GM23338 (cell line): ENCODE data around the gene VSTM2B. TPM values are rescaled to one million over a fixed set of nuclear protein-coding genes. Genes with fewer than 3 reads are reported as not detected.

ENCODE experiments used
- ATAC-seq: fragments of 200-7000 bp; cut with Tn5 transposase; 3 replicates; pipeline ENCODE4 v1.9.1; 2020
- DNase-seq: peaks from one replicate; pipeline ENCODE4 v3.0.0-alpha.2; 2015; ENCODE audit warnings: low spot score
- H2AFZ ChIP-seq: fragments of 200-600 bp; sonication (generic); 2 replicates; pipeline ENCODE4 v1.8.0; 2016; ENCODE audit warnings: antibody characterized with exemption, mild to moderate bottlenecking, moderate library complexity
- H3F3A ChIP-seq: fragments of 200-600 bp; sonication (generic); replicated peaks from 2 replicates; pipeline ENCODE4 v1.8.0; 2017; ENCODE audit warnings: antibody characterized with exemption, mixed run types, low read depth
- H3K27ac ChIP-seq: fragments of 200-600 bp; sonication (generic); 2 replicates; pipeline ENCODE4 v1.6.1; 2016; ENCODE audit warnings: low read depth
- H3K27me3 ChIP-seq: fragments of 200-600 bp; sonication (generic); 2 replicates; pipeline ENCODE4 v1.8.0; 2016; ENCODE audit warnings: mild to moderate bottlenecking, mixed run types, moderate library complexity; ENCODE audit not compliant: insufficient read depth
- H3K36me3 ChIP-seq: fragments of 200-600 bp; sonication (generic); 2 replicates; pipeline ENCODE4 v1.8.0; 2016; ENCODE audit warnings: mild to moderate bottlenecking; ENCODE audit not compliant: insufficient read depth
- H3K4me1 ChIP-seq: fragments of 200-600 bp; sonication (generic); 2 replicates; pipeline ENCODE4 v1.8.0; 2016; ENCODE audit warnings: mild to moderate bottlenecking, moderate library complexity; ENCODE audit not compliant: insufficient read depth
- H3K4me2 ChIP-seq: fragments of 200-600 bp; sonication (generic); 2 replicates; pipeline ENCODE4 v1.7.1; 2017; ENCODE audit warnings: mixed run types
- H3K4me3 ChIP-seq: fragments of 200-600 bp; sonication (generic); 2 replicates; pipeline ENCODE4 v1.6.1; 2016; ENCODE audit warnings: mixed run types
- H3K79me2 ChIP-seq: fragments of 200-600 bp; sonication (generic); replicated peaks from 2 replicates; pipeline ENCODE4 v1.8.0; 2017; ENCODE audit warnings: mild to moderate bottlenecking; ENCODE audit not compliant: insufficient read depth
- H3K9me2 ChIP-seq: fragments of 200-600 bp; sonication (generic); 2 replicates; pipeline ENCODE4 v1.8.0; 2017; ENCODE audit not compliant: insufficient read depth
- H4K20me1 ChIP-seq: fragments of 200-600 bp; sonication (generic); replicated peaks from 2 replicates; pipeline ENCODE4 v1.8.0; 2017; ENCODE audit warnings: mild to moderate bottlenecking; ENCODE audit not compliant: insufficient read depth
- H3K27ac Mint-ChIP-seq: 2 replicates; pipeline ENCODE4 v1.8.0; 2020; ENCODE audit warnings: inconsistent platforms, mild to moderate bottlenecking, moderate library complexity, mixed read lengths
- H3K27me3 Mint-ChIP-seq: 3 replicates; pipeline ENCODE4 v1.8.0; 2022; ENCODE audit warnings: low read depth, mild to moderate bottlenecking, moderate library complexity, mixed read lengths, inconsistent platforms; ENCODE audit not compliant: insufficient read depth, poor library complexity
- H3K36me3 Mint-ChIP-seq: 3 replicates; pipeline ENCODE4 v1.8.0; 2021; ENCODE audit warnings: low read depth, mild to moderate bottlenecking, inconsistent platforms, moderate library complexity, mixed read lengths
- H3K4me1 Mint-ChIP-seq: 3 replicates; pipeline ENCODE4 v1.8.0; 2020; ENCODE audit warnings: mild to moderate bottlenecking, inconsistent platforms, mixed read lengths
- H3K4me3 Mint-ChIP-seq: 3 replicates; pipeline ENCODE4 v1.8.0; 2021; ENCODE audit warnings: moderate library complexity, mild to moderate bottlenecking, inconsistent platforms, mixed read lengths
- H3K9me3 Mint-ChIP-seq: 3 replicates; pipeline ENCODE4 v1.8.0; 2020; ENCODE audit warnings: moderate library complexity, mild to moderate bottlenecking, inconsistent platforms, mixed read lengths
- CREB1 ChIP-seq: fragments of 250-450 bp; sonication (Bioruptor Pico); IDR thresholded peaks from 2 replicates; pipeline ENCODE4 v1.5.0; 2020; ENCODE audit warnings: low read depth, mild to moderate bottlenecking, moderate library complexity
- EZH2 ChIP-seq: fragments of 200-600 bp; sonication (generic); IDR thresholded peaks from one replicate; pipeline ENCODE4 v1.8.0; 2017; ENCODE audit warnings: antibody characterized with exemption, mild to moderate bottlenecking, low read depth; ENCODE audit not compliant: unreplicated experiment
- EZH2phosphoT487 ChIP-seq: fragments of 200-600 bp; sonication (generic); IDR thresholded peaks from one replicate; pipeline ENCODE4 v1.8.1; 2018; ENCODE audit warnings: antibody characterized with exemption; ENCODE audit not compliant: unreplicated experiment
- JUNB ChIP-seq: IDR thresholded peaks from one replicate; pipeline ENCODE4 v1.6.1; 2016; ENCODE audit warnings: antibody characterized with exemption; ENCODE audit not compliant: unreplicated experiment
- POLR2AphosphoS5 ChIP-seq: IDR thresholded peaks from 2 replicates; pipeline ENCODE4 v1.6.1; 2016; ENCODE audit warnings: antibody characterized with exemption, low read depth
- REST ChIP-seq: IDR thresholded peaks from one replicate; pipeline ENCODE4 v1.6.1; 2018; ENCODE audit warnings: antibody characterized with exemption; ENCODE audit not compliant: unreplicated experiment
- STAT1 ChIP-seq: IDR thresholded peaks from one replicate; pipeline ENCODE4 v1.6.1; 2016; ENCODE audit warnings: antibody characterized with exemption; ENCODE audit not compliant: unreplicated experiment
- ZNF114 ChIP-seq: fragments of 250-450 bp; sonication (Bioruptor Pico); IDR thresholded peaks from 2 replicates; pipeline ENCODE4 v1.5.0; 2020; ENCODE audit warnings: mild to moderate bottlenecking, moderate library complexity
- ZNF331 ChIP-seq: fragments of 250-450 bp; sonication (Bioruptor Pico); IDR thresholded peaks from 2 replicates; pipeline ENCODE4 v1.5.0; 2020; ENCODE audit warnings: low read depth, mild to moderate bottlenecking, moderate library complexity
- polyA plus RNA-seq: library from polyadenylated mRNA; unstranded; fragments of >200 nt; fragmentation: Nextera tagmentation; extraction: Ambion mirVana; gene quantifications from 2 replicates; pipeline ENCODE4 v1.2.1, GENCODE V29; 2016
- total RNA-seq: library from RNA; depleted of rRNA; stranded (reverse); fragments of >200 nt; shearing (Covaris generic); gene quantifications from 2 replicates; pipeline ENCODE4 v1.2.3, GENCODE V29; 2014
- TF ChIP-seq, protein P1 (sequence below): fragments of 250-450 bp; sonication (Bioruptor Pico); IDR thresholded peaks from 2 replicates; pipeline ENCODE4 v1.5.0; 2020; ENCODE audit warnings: mild to moderate bottlenecking, moderate library complexity
- TF ChIP-seq, protein P2 (sequence below): IDR thresholded peaks from 2 replicates; pipeline ENCODE4 v1.6.1; 2016; ENCODE audit warnings: antibody characterized with exemption

VSTM2B gene
- total and polyA plus RNA-seq, 2 experiments from 2014 or later, result 1.2 to 1.8 TPM

- no peak for ATAC-seq
- peaks cover 6% of the 10 kb centered on the region for H3K27me3 Mint-ChIP-seq
Measured at GRCh38 chr19:29540114-29540513, 14.3 kb downstream of the VSTM2B start.

DNA sequence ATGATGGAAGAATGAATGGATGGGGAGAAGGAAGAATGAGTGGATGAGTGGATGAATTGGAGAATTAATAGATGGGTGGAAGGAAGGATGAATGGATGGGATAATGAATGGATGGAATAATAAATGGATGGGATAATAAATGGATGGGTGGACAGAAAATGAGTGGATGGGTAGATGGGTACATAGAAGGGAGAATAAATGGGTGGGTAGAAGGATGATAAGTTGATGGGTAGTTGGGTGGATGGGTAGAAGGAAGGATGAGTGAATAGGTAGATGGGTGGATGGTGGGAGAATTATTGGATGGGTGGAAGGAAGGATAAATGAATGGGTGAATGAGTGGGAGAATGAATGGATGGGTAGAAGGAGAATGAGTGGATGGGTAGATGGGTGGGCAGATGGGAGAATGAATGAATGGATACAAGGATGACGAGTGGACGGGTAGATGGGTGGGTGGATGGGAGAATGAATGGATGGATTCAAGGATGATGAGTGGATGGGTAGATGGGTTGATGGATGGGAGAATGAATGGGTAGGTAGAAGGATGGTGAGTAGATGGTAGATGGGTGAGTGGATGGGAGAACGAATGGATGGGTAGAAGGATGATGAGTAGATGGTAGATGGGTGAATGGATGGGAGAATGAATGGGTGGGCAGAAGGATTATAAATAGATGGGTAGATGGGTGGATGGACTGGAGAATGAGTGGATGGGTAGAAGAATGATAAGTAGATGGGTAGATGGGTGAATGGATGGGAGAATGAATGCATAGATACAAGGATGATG is 15.9 kb downstream of the VSTM2B start:
- Histone ChIP-seq H3K4me1 (no peaks in the 10 kb centered on the region), H3F3A (no peaks in the 10 kb centered on the region), H3K9me2 (peaks cover 12% of the 10 kb centered on the region; the same call in 1 of the 2 replicates), H3K27ac (no peak overlapping the region), H2AFZ (no peak overlapping the region), H3K4me3 (no peak overlapping the region), H3K27me3 (no peaks in the 10 kb centered on the region), H3K79me2 (no peaks in the 10 kb centered on the region), H3K4me2 (no peak overlapping the region), H3K36me3 (no peaks in the 10 kb centered on the region), H4K20me1 (no peaks in the 10 kb centered on the region)
- H3K9me3 Mint-ChIP-seq, result peaks cover 3% of the 10 kb centered on the region; the same call in 2 of the 3 replicates
- no peaks in the 10 kb centered on the region for H3K4me1 Mint-ChIP-seq
- peaks cover 3% of the 10 kb centered on the region; the same call in 2 of the 3 replicates for H3K36me3 Mint-ChIP-seq
- no peak overlapping the region for H3K27ac Mint-ChIP-seq
- H3K4me3 Mint-ChIP-seq, result no peak overlapping the region
- peaks cover 4% of the 10 kb centered on the region for H3K27me3 Mint-ChIP-seq
- ATAC-seq (no peak), DNase-seq (no peak)
- TF ChIP-seq, protein P1, sequence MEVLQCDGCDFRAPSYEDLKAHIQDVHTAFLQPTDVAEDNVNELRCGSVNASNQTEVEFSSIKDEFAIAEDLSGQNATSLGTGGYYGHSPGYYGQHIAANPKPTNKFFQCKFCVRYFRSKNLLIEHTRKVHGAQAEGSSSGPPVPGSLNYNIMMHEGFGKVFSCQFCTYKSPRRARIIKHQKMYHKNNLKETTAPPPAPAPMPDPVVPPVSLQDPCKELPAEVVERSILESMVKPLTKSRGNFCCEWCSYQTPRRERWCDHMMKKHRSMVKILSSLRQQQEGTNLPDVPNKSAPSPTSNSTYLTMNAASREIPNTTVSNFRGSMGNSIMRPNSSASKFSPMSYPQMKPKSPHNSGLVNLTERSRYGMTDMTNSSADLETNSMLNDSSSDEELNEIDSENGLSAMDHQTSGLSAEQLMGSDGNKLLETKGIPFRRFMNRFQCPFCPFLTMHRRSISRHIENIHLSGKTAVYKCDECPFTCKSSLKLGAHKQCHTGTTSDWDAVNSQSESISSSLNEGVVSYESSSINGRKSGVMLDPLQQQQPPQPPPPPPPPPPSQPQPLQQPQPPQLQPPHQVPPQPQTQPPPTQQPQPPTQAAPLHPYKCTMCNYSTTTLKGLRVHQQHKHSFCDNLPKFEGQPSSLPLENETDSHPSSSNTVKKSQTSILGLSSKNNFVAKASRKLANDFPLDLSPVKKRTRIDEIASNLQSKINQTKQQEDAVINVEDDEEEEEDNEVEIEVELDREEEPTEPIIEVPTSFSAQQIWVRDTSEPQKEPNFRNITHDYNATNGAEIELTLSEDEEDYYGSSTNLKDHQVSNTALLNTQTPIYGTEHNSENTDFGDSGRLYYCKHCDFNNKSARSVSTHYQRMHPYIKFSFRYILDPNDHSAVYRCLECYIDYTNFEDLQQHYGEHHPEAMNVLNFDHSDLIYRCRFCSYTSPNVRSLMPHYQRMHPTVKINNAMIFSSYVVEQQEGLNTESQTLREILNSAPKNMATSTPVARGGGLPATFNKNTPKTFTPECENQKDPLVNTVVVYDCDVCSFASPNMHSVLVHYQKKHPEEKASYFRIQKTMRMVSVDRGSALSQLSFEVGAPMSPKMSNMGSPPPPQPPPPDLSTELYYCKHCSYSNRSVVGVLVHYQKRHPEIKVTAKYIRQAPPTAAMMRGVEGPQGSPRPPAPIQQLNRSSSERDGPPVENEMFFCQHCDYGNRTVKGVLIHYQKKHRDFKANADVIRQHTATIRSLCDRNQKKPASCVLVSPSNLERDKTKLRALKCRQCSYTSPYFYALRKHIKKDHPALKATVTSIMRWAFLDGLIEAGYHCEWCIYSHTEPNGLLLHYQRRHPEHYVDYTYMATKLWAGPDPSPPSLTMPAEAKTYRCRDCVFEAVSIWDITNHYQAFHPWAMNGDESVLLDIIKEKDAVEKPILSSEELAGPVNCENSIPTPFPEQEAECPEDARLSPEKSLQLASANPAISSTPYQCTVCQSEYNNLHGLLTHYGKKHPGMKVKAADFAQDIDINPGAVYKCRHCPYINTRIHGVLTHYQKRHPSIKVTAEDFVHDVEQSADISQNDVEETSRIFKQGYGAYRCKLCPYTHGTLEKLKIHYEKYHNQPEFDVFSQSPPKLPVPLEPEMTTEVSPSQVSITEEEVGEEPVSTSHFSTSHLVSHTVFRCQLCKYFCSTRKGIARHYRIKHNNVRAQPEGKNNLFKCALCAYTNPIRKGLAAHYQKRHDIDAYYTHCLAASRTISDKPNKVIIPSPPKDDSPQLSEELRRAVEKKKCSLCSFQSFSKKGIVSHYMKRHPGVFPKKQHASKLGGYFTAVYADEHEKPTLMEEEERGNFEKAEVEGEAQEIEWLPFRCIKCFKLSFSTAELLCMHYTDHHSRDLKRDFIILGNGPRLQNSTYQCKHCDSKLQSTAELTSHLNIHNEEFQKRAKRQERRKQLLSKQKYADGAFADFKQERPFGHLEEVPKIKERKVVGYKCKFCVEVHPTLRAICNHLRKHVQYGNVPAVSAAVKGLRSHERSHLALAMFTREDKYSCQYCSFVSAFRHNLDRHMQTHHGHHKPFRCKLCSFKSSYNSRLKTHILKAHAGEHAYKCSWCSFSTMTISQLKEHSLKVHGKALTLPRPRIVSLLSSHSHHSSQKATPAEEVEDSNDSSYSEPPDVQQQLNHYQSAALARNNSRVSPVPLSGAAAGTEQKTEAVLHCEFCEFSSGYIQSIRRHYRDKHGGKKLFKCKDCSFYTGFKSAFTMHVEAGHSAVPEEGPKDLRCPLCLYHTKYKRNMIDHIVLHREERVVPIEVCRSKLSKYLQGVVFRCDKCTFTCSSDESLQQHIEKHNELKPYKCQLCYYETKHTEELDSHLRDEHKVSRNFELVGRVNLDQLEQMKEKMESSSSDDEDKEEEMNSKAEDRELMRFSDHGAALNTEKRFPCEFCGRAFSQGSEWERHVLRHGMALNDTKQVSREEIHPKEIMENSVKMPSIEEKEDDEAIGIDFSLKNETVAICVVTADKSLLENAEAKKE, result no peak
- no peak for TF ChIP-seq EZH2
- TF ChIP-seq POLR2AphosphoS5, result no peak
- TF ChIP-seq ZNF114 (CRISPR knock-in tag), result no peak
- TF ChIP-seq, protein P2, sequence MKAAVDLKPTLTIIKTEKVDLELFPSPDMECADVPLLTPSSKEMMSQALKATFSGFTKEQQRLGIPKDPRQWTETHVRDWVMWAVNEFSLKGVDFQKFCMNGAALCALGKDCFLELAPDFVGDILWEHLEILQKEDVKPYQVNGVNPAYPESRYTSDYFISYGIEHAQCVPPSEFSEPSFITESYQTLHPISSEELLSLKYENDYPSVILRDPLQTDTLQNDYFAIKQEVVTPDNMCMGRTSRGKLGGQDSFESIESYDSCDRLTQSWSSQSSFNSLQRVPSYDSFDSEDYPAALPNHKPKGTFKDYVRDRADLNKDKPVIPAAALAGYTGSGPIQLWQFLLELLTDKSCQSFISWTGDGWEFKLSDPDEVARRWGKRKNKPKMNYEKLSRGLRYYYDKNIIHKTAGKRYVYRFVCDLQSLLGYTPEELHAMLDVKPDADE, result no peak
- TF ChIP-seq REST, result no peak
- TF ChIP-seq STAT1, result no peak
- TF ChIP-seq EZH2phosphoT487, result no peak
- TF ChIP-seq ZNF331 (CRISPR knock-in tag), result no peak
- no peak for TF ChIP-seq CREB1 (CRISPR knock-in tag)

More at GRCh38 chr19:29540114-29540513, 14.3 kb downstream of the VSTM2B start:
- Histone ChIP-seq H3F3A (no peaks in the 10 kb centered on the region), H4K20me1 (no peaks in the 10 kb centered on the region), H3K4me1 (peaks cover 2% of the 10 kb centered on the region; the same call in 1 of the 2 replicates), H2AFZ (no peak overlapping the region), H3K27ac (no peak overlapping the region), H3K4me3 (no peak overlapping the region), H3K79me2 (no peaks in the 10 kb centered on the region), H3K4me2 (no peak overlapping the region), H3K36me3 (no peaks in the 10 kb centered on the region), H3K27me3 (no peaks in the 10 kb centered on the region), H3K9me2 (peaks cover 12% of the 10 kb centered on the region; the same call in 1 of the 2 replicates)
- Mint-ChIP-seq H3K4me1 (peaks cover 1% of the 10 kb centered on the region; the same call in 2 of the 3 replicates), H3K27ac (no peak overlapping the region), H3K9me3 (peaks cover 3% of the 10 kb centered on the region; the same call in 2 of the 3 replicates), H3K36me3 (peaks cover 3% of the 10 kb centered on the region; the same call in 2 of the 3 replicates), H3K4me3 (no peak overlapping the region)
- DNase-seq, result no peak
- no peak for TF ChIP-seq JUNB
